Esophagus muscularis mucosa (tissue), 3 donors: ENCODE measurements around the gene SLC2A3.
"Not testable (repeated sequence)": the region's sequence is repeated elsewhere in the genome, so short reads cannot be mapped to it uniquely, and the experiment has no call there.

Experiments used
- POLR2AphosphoS5 ChIP-seq, 2 donors: sonication (generic); formaldehyde crosslinking; IDR thresholded peaks; one replicate each; pipeline ENCODE4 v1.6.1; 2017; ENCODE audit warnings: antibody characterized with exemption in 2 of 2
- TF ChIP-seq, protein P1 (sequence below), 3 experiments: fragments of 200-600 bp in 2 of 3; fragments of 450-650 bp in 1 of 3; sonication (generic) in 2 of 3; IDR thresholded peaks; one replicate each; pipeline ENCODE4 v1.5.1; 2017 to 2019; ENCODE audit warnings: antibody characterized with exemption in 3 of 3, mild to moderate bottlenecking in 2 of 3, moderate library complexity in 1 of 3

DNA sequence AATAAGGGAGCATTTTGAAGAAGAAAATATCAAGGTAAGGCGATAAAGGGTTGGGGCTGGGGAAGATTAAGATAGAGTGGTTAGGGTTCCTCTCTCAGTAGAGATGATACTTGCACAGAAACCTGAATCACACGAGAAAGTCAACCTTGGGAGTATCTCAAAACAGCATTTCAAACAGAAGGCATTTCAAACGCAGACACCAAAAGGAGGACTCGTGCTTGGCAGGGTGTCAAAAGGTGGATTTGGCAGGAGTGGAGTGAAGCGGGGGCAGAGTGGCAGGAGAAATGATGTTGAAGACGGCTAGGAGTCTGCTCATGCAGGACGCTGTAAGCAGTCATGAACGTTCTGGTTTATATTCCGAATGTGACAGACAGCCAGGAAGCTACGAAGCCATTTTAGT lies 18.4 kb upstream of the SLC2A3 start:
- TF ChIP-seq POLR2AphosphoS5 (IDR thresholded peaks at IDR 0.05), result not testable (repeated sequence)
- TF ChIP-seq, protein P1, sequence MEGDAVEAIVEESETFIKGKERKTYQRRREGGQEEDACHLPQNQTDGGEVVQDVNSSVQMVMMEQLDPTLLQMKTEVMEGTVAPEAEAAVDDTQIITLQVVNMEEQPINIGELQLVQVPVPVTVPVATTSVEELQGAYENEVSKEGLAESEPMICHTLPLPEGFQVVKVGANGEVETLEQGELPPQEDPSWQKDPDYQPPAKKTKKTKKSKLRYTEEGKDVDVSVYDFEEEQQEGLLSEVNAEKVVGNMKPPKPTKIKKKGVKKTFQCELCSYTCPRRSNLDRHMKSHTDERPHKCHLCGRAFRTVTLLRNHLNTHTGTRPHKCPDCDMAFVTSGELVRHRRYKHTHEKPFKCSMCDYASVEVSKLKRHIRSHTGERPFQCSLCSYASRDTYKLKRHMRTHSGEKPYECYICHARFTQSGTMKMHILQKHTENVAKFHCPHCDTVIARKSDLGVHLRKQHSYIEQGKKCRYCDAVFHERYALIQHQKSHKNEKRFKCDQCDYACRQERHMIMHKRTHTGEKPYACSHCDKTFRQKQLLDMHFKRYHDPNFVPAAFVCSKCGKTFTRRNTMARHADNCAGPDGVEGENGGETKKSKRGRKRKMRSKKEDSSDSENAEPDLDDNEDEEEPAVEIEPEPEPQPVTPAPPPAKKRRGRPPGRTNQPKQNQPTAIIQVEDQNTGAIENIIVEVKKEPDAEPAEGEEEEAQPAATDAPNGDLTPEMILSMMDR (IDR thresholded peaks at IDR 0.05), result not testable (repeated sequence)
